ENCODE results near the gene GLG1.

GLG1 gene

GRCh38 chr16:74468807-74469525, 137.9 kb downstream of the GLG1 start:
- TF ChIP-seq REST (IDR thresholded peaks at IDR 0.05; ENCODE audit: insufficient replicate concordance, low read depth) (no peak), CTCF (IDR thresholded peaks at IDR 0.05; ENCODE audit: insufficient read depth, low read length) (no peak), GABPA (IDR thresholded peaks at IDR 0.05; ENCODE audit: low read depth) (no peak), POLR2AphosphoS5 (IDR thresholded peaks at IDR 0.05; ENCODE audit: low read depth) (no peak), SPI1 (IDR thresholded peaks at IDR 0.05; ENCODE audit: borderline replicate concordance, low read depth) (no peak)
- Histone ChIP-seq H3K27me3 (ENCODE audit: insufficient read depth, poor library complexity, severe bottlenecking) (no peaks in the 10 kb centered on the region), H3K27ac (replicated peaks) (no peak overlapping the region), H3K4me3 (replicated peaks; ENCODE audit: insufficient read depth, low read length) (no peak overlapping the region)
- DNase-seq (ENCODE audit: low read depth in 1 of 2, low spot score in 1 of 2), result no peak

GRCh38 chr16:74466872-74467271, 140.0 kb downstream of the GLG1 start:
- Histone ChIP-seq H3K27me3 (ENCODE audit: insufficient read depth, poor library complexity, severe bottlenecking) (no peaks in the 10 kb centered on the region), H3K4me3 (replicated peaks; ENCODE audit: insufficient read depth, low read length) (no peak overlapping the region), H3K27ac (replicated peaks) (no peak overlapping the region)
- DNase-seq (ENCODE audit: low read depth in 1 of 2, low spot score in 1 of 2), result no peak
- no peak for TF ChIP-seq SPI1 (IDR thresholded peaks at IDR 0.05; ENCODE audit: borderline replicate concordance, low read depth)
- no peak for TF ChIP-seq REST (IDR thresholded peaks at IDR 0.05; ENCODE audit: insufficient replicate concordance, low read depth)
- TF ChIP-seq CTCF (IDR thresholded peaks at IDR 0.05; ENCODE audit: insufficient read depth, low read length), result no peak
- TF ChIP-seq GABPA (IDR thresholded peaks at IDR 0.05; ENCODE audit: low read depth), result no peak
- TF ChIP-seq POLR2AphosphoS5 (IDR thresholded peaks at IDR 0.05; ENCODE audit: low read depth), result no peak

- H3K27ac ChIP-seq (replicated peaks), result no peak overlapping the region
- no peak overlapping the region for H3K4me3 ChIP-seq (replicated peaks; ENCODE audit: insufficient read depth, low read length)
- no peaks in the 10 kb centered on the region for H3K27me3 ChIP-seq (ENCODE audit: insufficient read depth, poor library complexity, severe bottlenecking)
- DNase-seq (ENCODE audit: low read depth in 1 of 2, low spot score in 1 of 2), result no peak
- TF ChIP-seq CTCF (IDR thresholded peaks at IDR 0.05; ENCODE audit: insufficient read depth, low read length) (no peak), POLR2AphosphoS5 (IDR thresholded peaks at IDR 0.05; ENCODE audit: low read depth) (no peak), REST (IDR thresholded peaks at IDR 0.05; ENCODE audit: insufficient replicate concordance, low read depth) (no peak), GABPA (IDR thresholded peaks at IDR 0.05; ENCODE audit: low read depth) (no peak), SPI1 (IDR thresholded peaks at IDR 0.05; ENCODE audit: borderline replicate concordance, low read depth) (no peak)
Observed at GRCh38 chr16:74465851-74466685, 140.8 kb downstream of the GLG1 start.
